Natural killer cell (primary cell): ENCODE measurements around the gene ALCAM. TPM values are rescaled to one million over a fixed set of nuclear protein-coding genes. Genes with fewer than 3 reads are reported as not detected.
A peak's percentile ranks its signal among the peaks of the same experiment; 100 is the strongest.

Experiments used
- ATAC-seq, 3 donors: fragments of 150-1000 bp in 2 of 3; fragments of 200-7000 bp in 1 of 3; cut with Tn5 transposase; 1 replicate in 1 of 3; 2 replicates in 2 of 3; pipeline ENCODE4 v1.10.0; 2021; ENCODE audit warnings: mild to moderate bottlenecking in 2 of 3, moderate library complexity in 2 of 3
- DNase-seq, 2 donors: peaks; one replicate each; pipeline versions ENCODE4 v3.0.0 to v3.0.0-alpha.2; 2013 to 2021; ENCODE audit warnings: mixed read lengths in 1 of 2
- H3K27ac ChIP-seq: one replicate; pipeline ENCODE4 v1.5.1; 2013; ENCODE audit warnings: mild to moderate bottlenecking, low read length
- H3K27me3 ChIP-seq: one replicate; pipeline ENCODE4 v1.6.1; 2013; ENCODE audit warnings: low read length; ENCODE audit not compliant: control insufficient read depth, insufficient read depth
- H3K36me3 ChIP-seq: one replicate; pipeline ENCODE4 v1.6.1; 2013; ENCODE audit warnings: low read length; ENCODE audit not compliant: control insufficient read depth, insufficient read depth
- H3K4me1 ChIP-seq: one replicate; pipeline ENCODE4 v1.6.1; 2013; ENCODE audit warnings: low read length; ENCODE audit not compliant: control insufficient read depth, insufficient read depth
- H3K4me3 ChIP-seq: one replicate; pipeline ENCODE4 v1.5.1; 2013; ENCODE audit warnings: low read length
- H3K9me3 ChIP-seq: one replicate; pipeline ENCODE4 v1.6.1; 2013; ENCODE audit warnings: low read length; ENCODE audit not compliant: control insufficient read depth, insufficient read depth
- H3K27ac Mint-ChIP-seq, 2 donors: one replicate each; pipeline ENCODE4 v1.8.0; 2022; ENCODE audit warnings: mild to moderate bottlenecking in 2 of 2, mixed read lengths in 2 of 2, moderate library complexity in 1 of 2
- H3K27me3 Mint-ChIP-seq, 2 donors: one replicate each; pipeline ENCODE4 v1.8.0; 2022; ENCODE audit warnings: low read depth in 2 of 2, mixed read lengths in 2 of 2
- H3K36me3 Mint-ChIP-seq: one replicate; pipeline ENCODE4 v1.8.0; 2022; ENCODE audit warnings: mixed read lengths
- H3K4me1 Mint-ChIP-seq, 2 donors: one replicate each; pipeline ENCODE4 v1.8.0; 2022; ENCODE audit warnings: mixed read lengths in 2 of 2
- H3K4me3 Mint-ChIP-seq: one replicate; pipeline ENCODE4 v1.8.0; 2022; ENCODE audit warnings: mild to moderate bottlenecking, moderate library complexity, mixed read lengths
- H3K9me3 Mint-ChIP-seq, 2 donors: one replicate each; pipeline ENCODE4 v1.8.0; 2022; ENCODE audit warnings: mixed read lengths in 2 of 2
- CTCF ChIP-seq: fragments of 200-600 bp; IDR thresholded peaks from one replicate; pipeline ENCODE4 v1.8.0; 2022; ENCODE audit warnings: antibody characterized with exemption
- WGBS: methylation state at CpG from one replicate; pipeline ENCODE4 v1.1.7; 2013; ENCODE audit warnings: missing lambda C conversion rate; ENCODE audit not compliant: insufficient coverage; 5-methylcytosine and 5-hydroxymethylcytosine counted together
- intact Hi-C: fragments of 100-400 bp; cut with micrococcal nuclease; formaldehyde crosslinking; loops from one replicate; pipeline ENCODE4 v1.14.2; 2022
- total RNA-seq, 4 donors: library from RNA; stranded (reverse); fragments of 120-200 nt in 1 of 4; gene quantifications; one replicate each; pipeline versions ENCODE4 v1.2.3 to v1.2.4, GENCODE V29; 2013 to 2022

ALCAM gene
- total RNA-seq, 3 donors from 2014 or later (not counting 1 experiment from before 2014, with no cell fraction given), result 1.5 to 3.0 (median 1.5) TPM

- Mint-ChIP-seq H3K27me3 (peaks cover 32 to 74% of the 10 kb centered on the region in 2 donors), H3K36me3 (peaks cover 10% of the 10 kb centered on the region), H3K9me3 (no peaks in the 10 kb centered on the region), H3K27ac (no peak overlapping the region), H3K4me3 (no peak overlapping the region), H3K4me1 (no peaks in the 10 kb centered on the region)
- Histone ChIP-seq H3K27me3 (peaks cover 18% of the 10 kb centered on the region), H3K9me3 (no peaks in the 10 kb centered on the region), H3K36me3 (no peaks in the 10 kb centered on the region), H3K4me3 (peak overlapping the region; percentile 24), H3K4me1 (no peaks in the 10 kb centered on the region), H3K27ac (no peak overlapping the region)
- WGBS, result 15% methylated on average over 37 of the region's 37 CpGs
- intact Hi-C loops, result no loop called here
- ATAC-seq (peak in 1 of 3 donors; percentile 10), DNase-seq (no peak)
- no peak for TF ChIP-seq CTCF
These were observed 13.1 kb upstream of the ALCAM start for GRCh38 chr3:105353485-105354161.

- Histone ChIP-seq H3K4me3 (no peak overlapping the region), H3K9me3 (no peaks in the 10 kb centered on the region), H3K4me1 (no peaks in the 10 kb centered on the region), H3K27me3 (peaks cover 18% of the 10 kb centered on the region), H3K36me3 (no peaks in the 10 kb centered on the region), H3K27ac (no peak overlapping the region)
- H3K9me3 Mint-ChIP-seq, result no peaks in the 10 kb centered on the region
- ATAC-seq (no peak), DNase-seq (no peak)
- no peak overlapping the region for H3K27ac Mint-ChIP-seq
- H3K4me1 Mint-ChIP-seq, result no peaks in the 10 kb centered on the region
- TF ChIP-seq CTCF, result no peak
- intact Hi-C loops, result no loop called here
- peaks cover 32 to 71% of the 10 kb centered on the region in 2 donors for H3K27me3 Mint-ChIP-seq
- WGBS, result 81% methylated on average over 2 of the region's 3 CpGs
- H3K36me3 Mint-ChIP-seq, result peaks cover 10% of the 10 kb centered on the region
- no peak overlapping the region for H3K4me3 Mint-ChIP-seq
These were observed 12.3 kb upstream of the ALCAM start for GRCh38 chr3:105354429-105354828.

GRCh38 chr3:105355408-105356061, 11.2 kb upstream of the ALCAM start:
- Histone ChIP-seq H3K27ac (no peak overlapping the region), H3K4me1 (no peaks in the 10 kb centered on the region), H3K9me3 (no peaks in the 10 kb centered on the region), H3K4me3 (no peak overlapping the region), H3K27me3 (peaks cover 18% of the 10 kb centered on the region), H3K36me3 (no peaks in the 10 kb centered on the region)
- intact Hi-C loops, result no loop called here
- WGBS, result 76% methylated on average over 2 of the region's 2 CpGs
- no peak for TF ChIP-seq CTCF
- H3K4me3 Mint-ChIP-seq, result no peak overlapping the region
- no peaks in the 10 kb centered on the region for H3K4me1 Mint-ChIP-seq
- no peak overlapping the region for H3K27ac Mint-ChIP-seq
- DNase-seq, result no peak
- ATAC-seq, result no peak
- peaks cover 32 to 66% of the 10 kb centered on the region in 2 donors for H3K27me3 Mint-ChIP-seq
- H3K9me3 Mint-ChIP-seq, result no peaks in the 10 kb centered on the region
- peaks cover 10% of the 10 kb centered on the region for H3K36me3 Mint-ChIP-seq
